Stimulated activated CD4-positive, alpha-beta T cell treated with anti-CD3 and anti-CD28 coated beads, Interleukin-12 subunit alpha, Interleukin-12 subunit beta, amount 100 ng/mL, for 48 hours (primary cell): Measurements from ENCODE around the gene OPN1SW.

Experiments
- DNase-seq, 3 donors: peaks; one replicate each; pipeline ENCODE4 v3.0.0-alpha.2; 2020; ENCODE audit warnings: low read depth in 2 of 3, low spot score in 1 of 3

Gene OPN1SW

GRCh38 chr7:128734890-128735289, 40.7 kb downstream of the OPN1SW start:
- no peak for DNase-seq

- DNase-seq, result no peak
Observed at GRCh38 chr7:128733278-128733645, 42.3 kb downstream of the OPN1SW start.

- no peak for DNase-seq
Observed at GRCh38 chr7:128732521-128733277, 42.9 kb downstream of the OPN1SW start.

- no peak for DNase-seq
Observed at GRCh38 chr7:128731184-128731583, 44.4 kb downstream of the OPN1SW start.

GRCh38 chr7:128729494-128729893, 46.1 kb downstream of the OPN1SW start:
- no peak for DNase-seq

GRCh38 chr7:128728598-128728997, 47.0 kb downstream of the OPN1SW start:
- no peak for DNase-seq

GRCh38 chr7:128727239-128727638, 48.4 kb downstream of the OPN1SW start:
- DNase-seq, result no peak

- DNase-seq, result no peak
Observed at GRCh38 chr7:128726737-128727072, 48.9 kb downstream of the OPN1SW start.

GRCh38 chr7:128726059-128726736, 49.4 kb downstream of the OPN1SW start:
- no peak for DNase-seq

- no peak for DNase-seq
Observed at GRCh38 chr7:128725531-128725930, 50.1 kb downstream of the OPN1SW start.

- DNase-seq, result no peak
Observed at GRCh38 chr7:128724743-128725142, 50.9 kb downstream of the OPN1SW start.
